ENCODE data around the gene ADD3. TPM values are rescaled to one million over a fixed set of nuclear protein-coding genes. Genes with fewer than 3 reads are reported as not detected.

Gene ADD3
- total RNA-seq, 1 experiment from 2014 or later: 86.7 TPM

DNA sequence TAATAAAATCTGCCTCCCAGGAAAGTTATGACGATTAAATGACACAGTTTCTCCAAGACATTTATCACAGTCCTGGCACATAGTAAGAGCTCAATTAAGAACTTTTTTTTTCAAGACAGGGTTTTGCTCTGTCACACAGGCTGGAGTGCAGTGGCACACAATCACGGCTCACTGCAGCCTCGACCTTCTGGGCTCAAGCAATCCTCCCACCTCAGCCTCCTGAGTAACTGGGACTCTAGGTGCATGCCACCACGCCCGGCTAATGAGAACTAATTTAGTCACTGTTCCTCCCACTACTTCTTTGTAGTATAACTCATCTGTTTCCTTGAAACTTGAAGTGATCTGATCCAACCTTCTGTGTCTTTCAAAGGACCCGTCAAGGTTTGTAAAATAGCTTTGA, 157.5 kb downstream of the ADD3 start:
- no peak for TF ChIP-seq SOX15 (CRISPR knock-in tag; IDR thresholded peaks at IDR 0.05)
- TF ChIP-seq, protein P1, sequence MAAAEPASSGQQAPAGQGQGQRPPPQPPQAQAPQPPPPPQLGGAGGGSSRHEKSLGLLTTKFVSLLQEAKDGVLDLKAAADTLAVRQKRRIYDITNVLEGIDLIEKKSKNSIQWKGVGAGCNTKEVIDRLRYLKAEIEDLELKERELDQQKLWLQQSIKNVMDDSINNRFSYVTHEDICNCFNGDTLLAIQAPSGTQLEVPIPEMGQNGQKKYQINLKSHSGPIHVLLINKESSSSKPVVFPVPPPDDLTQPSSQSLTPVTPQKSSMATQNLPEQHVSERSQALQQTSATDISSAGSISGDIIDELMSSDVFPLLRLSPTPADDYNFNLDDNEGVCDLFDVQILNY (CRISPR knock-in tag; IDR thresholded peaks at IDR 0.05): no peak
- no peak for ATAC-seq
- Mint-ChIP-seq H3K27ac (no peak overlapping the region), H3K9me3 (no peaks in the 10 kb centered on the region), H3K4me3 (no peak overlapping the region), H3K4me1 (peaks cover 45% of the 10 kb centered on the region), H3K27me3 (ENCODE audit: low read depth) (peaks cover 99% of the 10 kb centered on the region), H3K36me3 (no peaks in the 10 kb centered on the region)
- ChIA-PET CTCF (interaction anchor here (1.0 to 1.4 kb wide), 3 partner anchors 11 to 130 kb away, joined by 3 to 4 read pairs (median 4); no protein-coding TSS in a partner anchor), POLR2A (interaction anchor here (0.8 kb wide), 1 partner anchor 45 kb away, joined by 3 read pairs; no protein-coding TSS in a partner anchor)
- no peak for DNase-seq (ENCODE audit: low spot score)

DNA sequence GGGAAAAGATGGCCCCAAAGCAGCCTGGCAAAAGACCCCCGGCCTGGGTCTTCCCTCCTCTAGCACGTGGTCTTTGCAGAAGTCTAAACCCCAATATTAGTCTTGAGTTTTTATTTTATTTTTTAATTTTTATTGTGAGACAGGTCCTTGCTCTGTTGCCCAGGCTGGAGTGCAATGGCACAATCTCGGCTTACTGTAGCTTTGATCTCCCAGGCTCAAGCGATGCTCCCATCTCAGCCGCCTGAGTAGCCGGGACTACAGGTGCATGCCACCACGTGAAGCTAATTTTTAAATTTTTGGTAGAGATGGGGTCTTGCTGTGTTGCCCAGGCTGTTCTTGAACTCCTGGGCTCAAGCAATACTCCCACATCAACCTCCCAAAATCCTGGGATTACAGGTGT, 159.4 kb downstream of the ADD3 start:
- ATAC-seq (no peak), DNase-seq (ENCODE audit: low spot score) (no peak)
- H3K9me3 Mint-ChIP-seq: no peaks in the 10 kb centered on the region
- TF ChIP-seq, protein P1 (CRISPR knock-in tag; IDR thresholded peaks at IDR 0.05): no peak
- TF ChIP-seq, protein P2, sequence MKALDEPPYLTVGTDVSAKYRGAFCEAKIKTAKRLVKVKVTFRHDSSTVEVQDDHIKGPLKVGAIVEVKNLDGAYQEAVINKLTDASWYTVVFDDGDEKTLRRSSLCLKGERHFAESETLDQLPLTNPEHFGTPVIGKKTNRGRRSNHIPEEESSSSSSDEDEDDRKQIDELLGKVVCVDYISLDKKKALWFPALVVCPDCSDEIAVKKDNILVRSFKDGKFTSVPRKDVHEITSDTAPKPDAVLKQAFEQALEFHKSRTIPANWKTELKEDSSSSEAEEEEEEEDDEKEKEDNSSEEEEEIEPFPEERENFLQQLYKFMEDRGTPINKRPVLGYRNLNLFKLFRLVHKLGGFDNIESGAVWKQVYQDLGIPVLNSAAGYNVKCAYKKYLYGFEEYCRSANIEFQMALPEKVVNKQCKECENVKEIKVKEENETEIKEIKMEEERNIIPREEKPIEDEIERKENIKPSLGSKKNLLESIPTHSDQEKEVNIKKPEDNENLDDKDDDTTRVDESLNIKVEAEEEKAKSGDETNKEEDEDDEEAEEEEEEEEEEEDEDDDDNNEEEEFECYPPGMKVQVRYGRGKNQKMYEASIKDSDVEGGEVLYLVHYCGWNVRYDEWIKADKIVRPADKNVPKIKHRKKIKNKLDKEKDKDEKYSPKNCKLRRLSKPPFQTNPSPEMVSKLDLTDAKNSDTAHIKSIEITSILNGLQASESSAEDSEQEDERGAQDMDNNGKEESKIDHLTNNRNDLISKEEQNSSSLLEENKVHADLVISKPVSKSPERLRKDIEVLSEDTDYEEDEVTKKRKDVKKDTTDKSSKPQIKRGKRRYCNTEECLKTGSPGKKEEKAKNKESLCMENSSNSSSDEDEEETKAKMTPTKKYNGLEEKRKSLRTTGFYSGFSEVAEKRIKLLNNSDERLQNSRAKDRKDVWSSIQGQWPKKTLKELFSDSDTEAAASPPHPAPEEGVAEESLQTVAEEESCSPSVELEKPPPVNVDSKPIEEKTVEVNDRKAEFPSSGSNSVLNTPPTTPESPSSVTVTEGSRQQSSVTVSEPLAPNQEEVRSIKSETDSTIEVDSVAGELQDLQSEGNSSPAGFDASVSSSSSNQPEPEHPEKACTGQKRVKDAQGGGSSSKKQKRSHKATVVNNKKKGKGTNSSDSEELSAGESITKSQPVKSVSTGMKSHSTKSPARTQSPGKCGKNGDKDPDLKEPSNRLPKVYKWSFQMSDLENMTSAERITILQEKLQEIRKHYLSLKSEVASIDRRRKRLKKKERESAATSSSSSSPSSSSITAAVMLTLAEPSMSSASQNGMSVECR (CRISPR knock-in tag; IDR thresholded peaks at IDR 0.05; ENCODE audit: borderline replicate concordance): no peak
- TF ChIP-seq RORB (CRISPR knock-in tag; IDR thresholded peaks at IDR 0.05): no peak
- TF ChIP-seq, protein P3, sequence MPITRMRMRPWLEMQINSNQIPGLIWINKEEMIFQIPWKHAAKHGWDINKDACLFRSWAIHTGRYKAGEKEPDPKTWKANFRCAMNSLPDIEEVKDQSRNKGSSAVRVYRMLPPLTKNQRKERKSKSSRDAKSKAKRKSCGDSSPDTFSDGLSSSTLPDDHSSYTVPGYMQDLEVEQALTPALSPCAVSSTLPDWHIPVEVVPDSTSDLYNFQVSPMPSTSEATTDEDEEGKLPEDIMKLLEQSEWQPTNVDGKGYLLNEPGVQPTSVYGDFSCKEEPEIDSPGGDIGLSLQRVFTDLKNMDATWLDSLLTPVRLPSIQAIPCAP (CRISPR knock-in tag; IDR thresholded peaks at IDR 0.05): no peak
- TF ChIP-seq ZNF219 (CRISPR knock-in tag; IDR thresholded peaks at IDR 0.05; ENCODE audit: borderline replicate concordance): no peak
- TF ChIP-seq, protein P4, sequence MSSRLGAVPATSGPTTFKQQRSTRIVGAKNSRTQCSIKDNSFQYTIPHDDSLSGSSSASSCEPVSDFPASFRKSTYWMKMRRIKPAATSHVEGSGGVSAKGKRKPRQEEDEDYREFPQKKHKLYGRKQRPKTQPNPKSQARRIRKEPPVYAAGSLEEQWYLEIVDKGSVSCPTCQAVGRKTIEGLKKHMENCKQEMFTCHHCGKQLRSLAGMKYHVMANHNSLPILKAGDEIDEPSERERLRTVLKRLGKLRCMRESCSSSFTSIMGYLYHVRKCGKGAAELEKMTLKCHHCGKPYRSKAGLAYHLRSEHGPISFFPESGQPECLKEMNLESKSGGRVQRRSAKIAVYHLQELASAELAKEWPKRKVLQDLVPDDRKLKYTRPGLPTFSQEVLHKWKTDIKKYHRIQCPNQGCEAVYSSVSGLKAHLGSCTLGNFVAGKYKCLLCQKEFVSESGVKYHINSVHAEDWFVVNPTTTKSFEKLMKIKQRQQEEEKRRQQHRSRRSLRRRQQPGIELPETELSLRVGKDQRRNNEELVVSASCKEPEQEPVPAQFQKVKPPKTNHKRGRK (CRISPR knock-in tag; IDR thresholded peaks at IDR 0.05; ENCODE audit: borderline replicate concordance): no peak
- TF ChIP-seq, protein P5, sequence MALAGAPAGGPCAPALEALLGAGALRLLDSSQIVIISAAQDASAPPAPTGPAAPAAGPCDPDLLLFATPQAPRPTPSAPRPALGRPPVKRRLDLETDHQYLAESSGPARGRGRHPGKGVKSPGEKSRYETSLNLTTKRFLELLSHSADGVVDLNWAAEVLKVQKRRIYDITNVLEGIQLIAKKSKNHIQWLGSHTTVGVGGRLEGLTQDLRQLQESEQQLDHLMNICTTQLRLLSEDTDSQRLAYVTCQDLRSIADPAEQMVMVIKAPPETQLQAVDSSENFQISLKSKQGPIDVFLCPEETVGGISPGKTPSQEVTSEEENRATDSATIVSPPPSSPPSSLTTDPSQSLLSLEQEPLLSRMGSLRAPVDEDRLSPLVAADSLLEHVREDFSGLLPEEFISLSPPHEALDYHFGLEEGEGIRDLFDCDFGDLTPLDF (CRISPR knock-in tag; IDR thresholded peaks at IDR 0.05): no peak
- TF ChIP-seq PRRX2 (CRISPR knock-in tag; IDR thresholded peaks at IDR 0.05): no peak
- TF ChIP-seq, protein P6, sequence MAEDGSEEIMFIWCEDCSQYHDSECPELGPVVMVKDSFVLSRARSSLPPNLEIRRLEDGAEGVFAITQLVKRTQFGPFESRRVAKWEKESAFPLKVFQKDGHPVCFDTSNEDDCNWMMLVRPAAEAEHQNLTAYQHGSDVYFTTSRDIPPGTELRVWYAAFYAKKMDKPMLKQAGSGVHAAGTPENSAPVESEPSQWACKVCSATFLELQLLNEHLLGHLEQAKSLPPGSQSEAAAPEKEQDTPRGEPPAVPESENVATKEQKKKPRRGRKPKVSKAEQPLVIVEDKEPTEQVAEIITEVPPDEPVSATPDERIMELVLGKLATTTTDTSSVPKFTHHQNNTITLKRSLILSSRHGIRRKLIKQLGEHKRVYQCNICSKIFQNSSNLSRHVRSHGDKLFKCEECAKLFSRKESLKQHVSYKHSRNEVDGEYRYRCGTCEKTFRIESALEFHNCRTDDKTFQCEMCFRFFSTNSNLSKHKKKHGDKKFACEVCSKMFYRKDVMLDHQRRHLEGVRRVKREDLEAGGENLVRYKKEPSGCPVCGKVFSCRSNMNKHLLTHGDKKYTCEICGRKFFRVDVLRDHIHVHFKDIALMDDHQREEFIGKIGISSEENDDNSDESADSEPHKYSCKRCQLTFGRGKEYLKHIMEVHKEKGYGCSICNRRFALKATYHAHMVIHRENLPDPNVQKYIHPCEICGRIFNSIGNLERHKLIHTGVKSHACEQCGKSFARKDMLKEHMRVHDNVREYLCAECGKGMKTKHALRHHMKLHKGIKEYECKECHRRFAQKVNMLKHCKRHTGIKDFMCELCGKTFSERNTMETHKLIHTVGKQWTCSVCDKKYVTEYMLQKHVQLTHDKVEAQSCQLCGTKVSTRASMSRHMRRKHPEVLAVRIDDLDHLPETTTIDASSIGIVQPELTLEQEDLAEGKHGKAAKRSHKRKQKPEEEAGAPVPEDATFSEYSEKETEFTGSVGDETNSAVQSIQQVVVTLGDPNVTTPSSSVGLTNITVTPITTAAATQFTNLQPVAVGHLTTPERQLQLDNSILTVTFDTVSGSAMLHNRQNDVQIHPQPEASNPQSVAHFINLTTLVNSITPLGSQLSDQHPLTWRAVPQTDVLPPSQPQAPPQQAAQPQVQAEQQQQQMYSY (CRISPR knock-in tag; IDR thresholded peaks at IDR 0.05): no peak
- no peak for TF ChIP-seq TEAD4 (CRISPR knock-in tag; IDR thresholded peaks at IDR 0.05)
- TF ChIP-seq ESRRA (CRISPR knock-in tag; IDR thresholded peaks at IDR 0.05; ENCODE audit: borderline replicate concordance): no peak
- TF ChIP-seq, protein P7, sequence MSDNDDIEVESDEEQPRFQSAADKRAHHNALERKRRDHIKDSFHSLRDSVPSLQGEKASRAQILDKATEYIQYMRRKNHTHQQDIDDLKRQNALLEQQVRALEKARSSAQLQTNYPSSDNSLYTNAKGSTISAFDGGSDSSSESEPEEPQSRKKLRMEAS (CRISPR knock-in tag; IDR thresholded peaks at IDR 0.05): no peak
- TF ChIP-seq ZNF671 (CRISPR knock-in tag; IDR thresholded peaks at IDR 0.05): no peak
- TF ChIP-seq ZNF121 (CRISPR knock-in tag; IDR thresholded peaks at IDR 0.05): no peak
- no peak for TF ChIP-seq KAT7 (CRISPR knock-in tag; IDR thresholded peaks at IDR 0.05; ENCODE audit: borderline replicate concordance)
- no peak for TF ChIP-seq NR3C1 (CRISPR knock-in tag; conservative IDR thresholded peaks at IDR 0.05; ENCODE audit: low read depth)
- CTCF ChIA-PET: interaction anchor here (0.9 kb wide), 1 partner anchor 9 kb away, joined by 3 read pairs; no protein-coding TSS in a partner anchor
- no peak overlapping the region for H3K4me3 Mint-ChIP-seq
- peaks cover 53% of the 10 kb centered on the region for H3K4me1 Mint-ChIP-seq
- POLR2A ChIA-PET: no interaction called here
- no peaks in the 10 kb centered on the region; the same call in 1 of the 2 replicates for H3K36me3 Mint-ChIP-seq
- peaks cover 100% of the 10 kb centered on the region for H3K27me3 Mint-ChIP-seq (ENCODE audit: low read depth)
- H3K27ac Mint-ChIP-seq: no peak overlapping the region

Measured in WTC11 (cell line).